Keratinocyte (primary cell): ENCODE data around the gene CD300LD. TPM values are rescaled to one million over a fixed set of nuclear protein-coding genes. Genes with fewer than 3 reads are reported as not detected.

Source experiments
- DNase-seq: peaks from one replicate; pipeline ENCODE4 v3.0.0-alpha.2; 2011; ENCODE audit warnings: low read depth, missing footprints, low spot score
- FAIRE-seq: peaks from 2 replicates; lab custom pipeline; 2011; peaks lifted over from hg19 to GRCh38; lab: Jason Lieb, UNC
- H2AFZ ChIP-seq: 2 replicates; pipeline ENCODE4 v1.6.0; 2012; ENCODE audit warnings: low read length, control low read depth, inconsistent platforms; ENCODE audit not compliant: control insufficient read depth
- H3K27ac ChIP-seq: 2 replicates; pipeline ENCODE4 v1.5.1; 2011; ENCODE audit warnings: low read length; ENCODE audit not compliant: control insufficient read depth, insufficient read depth
- H3K27me3 ChIP-seq: 3 replicates; pipeline ENCODE4 v1.6.0; 2011; ENCODE audit warnings: low read length; ENCODE audit not compliant: control insufficient read depth, insufficient read depth; ENCODE audit errors: extremely low read depth
- H3K36me3 ChIP-seq, 2 experiments: 2 replicates in 1 of 2; 3 replicates in 1 of 2; pipeline ENCODE4 v1.5.1; 2011; ENCODE audit warnings: low read length in 2 of 2, mild to moderate bottlenecking in 1 of 2; ENCODE audit not compliant: control insufficient read depth in 2 of 2, insufficient read depth in 2 of 2; ENCODE audit errors: extremely low read depth in 1 of 2
- H3K4me1 ChIP-seq: 3 replicates; pipeline ENCODE4 v1.5.1; 2011; ENCODE audit warnings: low read length; ENCODE audit not compliant: control insufficient read depth, insufficient read depth; ENCODE audit errors: extremely low read depth
- H3K4me2 ChIP-seq: 3 replicates; pipeline ENCODE4 v1.6.0; 2011; ENCODE audit warnings: low read depth, low read length; ENCODE audit not compliant: control insufficient read depth, insufficient read depth; ENCODE audit errors: extremely low read depth
- H3K4me3 ChIP-seq, 3 experiments: fragments of 200-600 bp in 1 of 3; sonication (generic) in 1 of 3; 2 replicates in 2 of 3; 3 replicates in 1 of 3; pipeline ENCODE4 v1.5.1; 2011 to 2016; ENCODE audit warnings: low read length in 3 of 3, mild to moderate bottlenecking in 3 of 3, control low read depth in 2 of 3, inconsistent platforms in 1 of 3, low read depth in 1 of 3, mixed read lengths in 1 of 3, mixed run types in 1 of 3, moderate library complexity in 1 of 3; ENCODE audit not compliant: control insufficient read depth in 2 of 3, insufficient read depth in 2 of 3; ENCODE audit errors: extremely low read depth in 1 of 3
- H3K79me2 ChIP-seq: 2 replicates; pipeline ENCODE4 v1.6.0; 2012; ENCODE audit warnings: low read length; ENCODE audit not compliant: control insufficient read depth, insufficient read depth
- H3K9ac ChIP-seq: 3 replicates; pipeline ENCODE4 v1.6.0; 2011; ENCODE audit warnings: low read length; ENCODE audit not compliant: control insufficient read depth, insufficient read depth; ENCODE audit errors: extremely low read depth
- H3K9me1 ChIP-seq: 3 replicates; pipeline ENCODE4 v1.6.0; 2011; ENCODE audit warnings: low read length; ENCODE audit not compliant: control insufficient read depth, insufficient read depth; ENCODE audit errors: extremely low read depth
- H3K9me3 ChIP-seq: 2 replicates; pipeline ENCODE4 v1.5.1; 2012; ENCODE audit warnings: low read depth, low read length; ENCODE audit not compliant: control insufficient read depth
- H4K20me1 ChIP-seq: 3 replicates; pipeline ENCODE4 v1.6.0; 2011; ENCODE audit warnings: low read length; ENCODE audit not compliant: control insufficient read depth, insufficient read depth; ENCODE audit errors: extremely low read depth
- EZH2 ChIP-seq: IDR thresholded peaks from one replicate; pipeline ENCODE4 v1.6.1; 2012; ENCODE audit warnings: inconsistent platforms, mild to moderate bottlenecking, low read length, moderate library complexity
- dilution Hi-C: fragments of 300-500 bp; cut with MboI; formaldehyde crosslinking; loops from one replicate; pipeline ENCODE4 v1.7.0; 2020; ENCODE audit warnings: low sequenced_read_pairs; ENCODE audit not compliant: extremely low pct_ligation_motif_present
- polyA plus RNA-seq, 5 experiments: library from polyadenylated mRNA; depleted of rRNA in 3 of 5; stranded (reverse) in 3 of 5; stranded (forward) in 1 of 5; unstranded in 1 of 5; fragments of >200 nt; gene quantifications; 1 replicate in 1 of 5; 2 replicates in 3 of 5; 3 replicates in 1 of 5; pipeline versions ENCODE4 v1.2.1 to v1.2.3, GENCODE V29; 2011 to 2012; ENCODE audit warnings: missing spikeins in 2 of 5, low read depth in 1 of 5, low replicate concordance in 1 of 5
- TF ChIP-seq, protein P1 (sequence below), 3 experiments: IDR thresholded peaks in 1 of 3; conservative IDR thresholded peaks in 1 of 3; optimal IDR thresholded peaks in 1 of 3; 2 replicates in 2 of 3; 3 replicates in 1 of 3; pipeline versions ENCODE3 to v1.5.1; 2011; ENCODE audit warnings: low read length in 3 of 3, mild to moderate bottlenecking in 3 of 3, moderate library complexity in 2 of 3, control low read depth in 1 of 3, inconsistent platforms in 1 of 3; ENCODE audit not compliant: insufficient read depth in 2 of 3; ENCODE audit errors: extremely low read depth in 1 of 3

Gene CD300LD
- polyA plus RNA-seq, 1 donor (not counting 4 experiments of a cell fraction or from before 2014, with no cell fraction given), result not detected

- no peak overlapping the region for H3K4me3 ChIP-seq
- TF ChIP-seq EZH2, result no peak
- TF ChIP-seq, protein P1, sequence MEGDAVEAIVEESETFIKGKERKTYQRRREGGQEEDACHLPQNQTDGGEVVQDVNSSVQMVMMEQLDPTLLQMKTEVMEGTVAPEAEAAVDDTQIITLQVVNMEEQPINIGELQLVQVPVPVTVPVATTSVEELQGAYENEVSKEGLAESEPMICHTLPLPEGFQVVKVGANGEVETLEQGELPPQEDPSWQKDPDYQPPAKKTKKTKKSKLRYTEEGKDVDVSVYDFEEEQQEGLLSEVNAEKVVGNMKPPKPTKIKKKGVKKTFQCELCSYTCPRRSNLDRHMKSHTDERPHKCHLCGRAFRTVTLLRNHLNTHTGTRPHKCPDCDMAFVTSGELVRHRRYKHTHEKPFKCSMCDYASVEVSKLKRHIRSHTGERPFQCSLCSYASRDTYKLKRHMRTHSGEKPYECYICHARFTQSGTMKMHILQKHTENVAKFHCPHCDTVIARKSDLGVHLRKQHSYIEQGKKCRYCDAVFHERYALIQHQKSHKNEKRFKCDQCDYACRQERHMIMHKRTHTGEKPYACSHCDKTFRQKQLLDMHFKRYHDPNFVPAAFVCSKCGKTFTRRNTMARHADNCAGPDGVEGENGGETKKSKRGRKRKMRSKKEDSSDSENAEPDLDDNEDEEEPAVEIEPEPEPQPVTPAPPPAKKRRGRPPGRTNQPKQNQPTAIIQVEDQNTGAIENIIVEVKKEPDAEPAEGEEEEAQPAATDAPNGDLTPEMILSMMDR (optimal IDR thresholded peaks at IDR 0.05 in 1 of 3, IDR thresholded peaks at IDR 0.05 in 1 of 3, conservative IDR thresholded peaks at IDR 0.05 in 1 of 3; ENCODE audit: extremely low read depth in 1 of 3, insufficient read depth in 2 of 3, low read length in 3 of 3), result no peak
- dilution Hi-C loops, result no loop called here
- H4K20me1 ChIP-seq, result no peaks in the 10 kb centered on the region
- H2AFZ ChIP-seq, result no peak overlapping the region
- H3K9me3 ChIP-seq, result no peaks in the 10 kb centered on the region
- no peaks in the 10 kb centered on the region for H3K27me3 ChIP-seq
- DNase-seq (no peak), FAIRE-seq (no peak)
- no peak overlapping the region for H3K9ac ChIP-seq
- H3K36me3 ChIP-seq, result no peaks in the 10 kb centered on the region
- H3K9me1 ChIP-seq, result no peaks in the 10 kb centered on the region
- H3K4me1 ChIP-seq, result peaks cover 22% of the 10 kb centered on the region
- no peak overlapping the region for H3K27ac ChIP-seq
- H3K79me2 ChIP-seq, result no peaks in the 10 kb centered on the region
- H3K4me2 ChIP-seq, result no peak overlapping the region
These were observed 41.5 kb downstream of the CD300LD start for GRCh38 chr17:74550602-74551001.

GRCh38 chr17:74549343-74549742 is 42.7 kb downstream of the CD300LD start:
- dilution Hi-C loops, result no loop called here

More at GRCh38 chr17:74549343-74549742, 42.7 kb downstream of the CD300LD start:
- TF ChIP-seq EZH2, result no peak
- TF ChIP-seq, protein P1 (optimal IDR thresholded peaks at IDR 0.05 in 1 of 3, IDR thresholded peaks at IDR 0.05 in 1 of 3, conservative IDR thresholded peaks at IDR 0.05 in 1 of 3; ENCODE audit: extremely low read depth in 1 of 3, insufficient read depth in 2 of 3, low read length in 3 of 3), result no peak
- Histone ChIP-seq H3K4me2 (no peak overlapping the region), H3K4me1 (peaks cover 22% of the 10 kb centered on the region), H3K27me3 (no peaks in the 10 kb centered on the region), H2AFZ (no peak overlapping the region), H3K79me2 (no peaks in the 10 kb centered on the region), H3K9me1 (no peaks in the 10 kb centered on the region), H3K9ac (no peak overlapping the region), H4K20me1 (no peaks in the 10 kb centered on the region), H3K9me3 (no peaks in the 10 kb centered on the region), H3K4me3 (no peak overlapping the region), H3K36me3 (no peaks in the 10 kb centered on the region), H3K27ac (no peak overlapping the region)
- no peak for FAIRE-seq
- no peak for DNase-seq
